PC-9 (cell line): ENCODE measurements around the gene TRMT61B.

ENCODE experiments used
- CTCF ChIP-seq: fragments of 200-600 bp; sonication (generic); conservative IDR thresholded peaks from 2 replicates; pipeline ENCODE4 v1.6.1; 2017; ENCODE audit warnings: mixed run types, antibody characterized with exemption, mild to moderate bottlenecking, moderate library complexity
- EZH2 ChIP-seq: fragments of 200-600 bp; sonication (generic); IDR thresholded peaks from 2 replicates; pipeline ENCODE4 v1.8.0; 2017; ENCODE audit warnings: antibody characterized with exemption, low read depth

GRCh38 chr2:28908172-28908571 is 38.1 kb upstream of the TRMT61B start:
- TF ChIP-seq CTCF (no peak), EZH2 (no peak)
